Measurements from ENCODE around the gene HSBP1L1. TPM values are rescaled to one million over a fixed set of nuclear protein-coding genes. Genes with fewer than 3 reads are reported as not detected.

Gene HSBP1L1
- total RNA-seq, 1 experiment from 2014 or later = not detected

DNA sequence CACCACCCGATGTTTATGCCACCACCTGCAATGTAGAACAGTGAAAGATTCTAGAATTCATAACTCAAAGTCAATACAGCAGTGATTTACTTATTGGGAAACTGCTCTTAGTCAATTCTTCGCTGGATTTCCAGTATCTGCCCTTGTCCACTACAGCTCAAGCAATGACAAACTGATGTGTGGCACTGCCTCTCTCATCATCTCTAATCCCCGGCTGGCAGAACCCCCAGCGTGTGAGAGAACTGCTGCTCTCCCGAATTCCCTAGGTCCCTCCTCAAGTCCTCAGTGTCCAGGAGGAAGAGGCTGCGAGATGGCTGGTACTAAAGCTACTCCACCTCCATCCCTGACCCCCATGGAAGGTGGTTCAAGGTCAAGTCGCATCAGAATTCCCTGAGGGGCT is 22.3 kb downstream of the HSBP1L1 start:
- Histone ChIP-seq H3K79me1 (ENCODE audit: insufficient read depth, low read depth, low read length, poor library complexity, severe bottlenecking) (peaks cover 6% of the 10 kb centered on the region), H2BK15ac (ENCODE audit: low read depth, low read length) (no peak overlapping the region), H3K14ac (ENCODE audit: insufficient read depth, low read length) (no peak overlapping the region), H3K9me3 (ENCODE audit: control insufficient read depth, low read depth, low read length) (no peaks in the 10 kb centered on the region), H3K79me2 (ENCODE audit: insufficient read depth, low read length) (peaks cover 54% of the 10 kb centered on the region), H3K27me3 (ENCODE audit: insufficient read depth, low read length) (no peaks in the 10 kb centered on the region), H2BK12ac (ENCODE audit: insufficient read length, low read depth, low read length) (no peak overlapping the region), H2BK5ac (ENCODE audit: insufficient read length, low read length) (no peak overlapping the region), H3K27ac (ENCODE audit: insufficient read length, low read depth, low read length) (no peak overlapping the region), H4K20me1 (ENCODE audit: control insufficient read depth, insufficient read depth, insufficient read length) (no peaks in the 10 kb centered on the region), H3K23ac (ENCODE audit: insufficient read length, low read depth, low read length) (no peak overlapping the region), H2AK5ac (ENCODE audit: insufficient read length, low read length) (no peak overlapping the region), H3K4me1 (ENCODE audit: insufficient read depth, low read length) (no peaks in the 10 kb centered on the region), H2BK120ac (ENCODE audit: low read depth, low read length, poor library complexity, severe bottlenecking) (no peak overlapping the region), H3T11ph (ENCODE audit: low read length) (no peak overlapping the region), H4K5ac (ENCODE audit: insufficient read length, low read depth, low read length) (no peak overlapping the region), H3K4me2 (ENCODE audit: insufficient read depth, insufficient read length, low read length) (peak overlapping the region; percentile 39), H2AFZ (ENCODE audit: low read length) (no peak overlapping the region), H3K23me2 (ENCODE audit: insufficient read length, low read depth, low read length, poor library complexity, severe bottlenecking) (peaks cover 8% of the 10 kb centered on the region), H4K8ac (replicated peaks; ENCODE audit: insufficient read length, low read depth, low read length) (no peak overlapping the region), H3K4ac (ENCODE audit: low read depth, low read length) (no peak overlapping the region), H3K18ac (ENCODE audit: insufficient read length, low read depth, low read length) (no peak overlapping the region), H2BK20ac (ENCODE audit: low read depth, low read length, poor library complexity, severe bottlenecking) (no peak overlapping the region), H3K56ac (ENCODE audit: insufficient read length, low read depth, low read length) (no peak overlapping the region), H4K91ac (ENCODE audit: insufficient read length, low read depth, low read length) (no peak overlapping the region), H3K9ac (ENCODE audit: extremely low read depth, insufficient read length, low read length) (peak overlapping the region; percentile 20)
- Mint-ChIP-seq H3K36me3 (ENCODE audit: insufficient read depth in 1 of 3, low read depth in 3 of 3) (peaks cover 19 to 37% (median 32%) of the 10 kb centered on the region in 3 experiments), H3K4me3 (peak overlapping the region; percentile 82 to 90), H3K4me1 (peaks cover 13 to 14% of the 10 kb centered on the region in 2 experiments), H3K27me3 (ENCODE audit: low read depth) (no peaks in the 10 kb centered on the region), H3K27ac (peak overlapping the region in 2 of 3 experiments; percentile 11 to 64; a peak in 2 of 7 replicates), H3K9me3 (no peaks in the 10 kb centered on the region)
- TF ChIP-seq, protein P1, sequence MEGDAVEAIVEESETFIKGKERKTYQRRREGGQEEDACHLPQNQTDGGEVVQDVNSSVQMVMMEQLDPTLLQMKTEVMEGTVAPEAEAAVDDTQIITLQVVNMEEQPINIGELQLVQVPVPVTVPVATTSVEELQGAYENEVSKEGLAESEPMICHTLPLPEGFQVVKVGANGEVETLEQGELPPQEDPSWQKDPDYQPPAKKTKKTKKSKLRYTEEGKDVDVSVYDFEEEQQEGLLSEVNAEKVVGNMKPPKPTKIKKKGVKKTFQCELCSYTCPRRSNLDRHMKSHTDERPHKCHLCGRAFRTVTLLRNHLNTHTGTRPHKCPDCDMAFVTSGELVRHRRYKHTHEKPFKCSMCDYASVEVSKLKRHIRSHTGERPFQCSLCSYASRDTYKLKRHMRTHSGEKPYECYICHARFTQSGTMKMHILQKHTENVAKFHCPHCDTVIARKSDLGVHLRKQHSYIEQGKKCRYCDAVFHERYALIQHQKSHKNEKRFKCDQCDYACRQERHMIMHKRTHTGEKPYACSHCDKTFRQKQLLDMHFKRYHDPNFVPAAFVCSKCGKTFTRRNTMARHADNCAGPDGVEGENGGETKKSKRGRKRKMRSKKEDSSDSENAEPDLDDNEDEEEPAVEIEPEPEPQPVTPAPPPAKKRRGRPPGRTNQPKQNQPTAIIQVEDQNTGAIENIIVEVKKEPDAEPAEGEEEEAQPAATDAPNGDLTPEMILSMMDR (conservative IDR thresholded peaks at IDR 0.05) = no peak
- whole genome bisulfite sequencing (ENCODE audit: extremely low coverage, insufficient read length, low lambda C conversion rate) = no CpG with 5 or more reads among the region's 7 CpGs
- DNase-seq = no peak
